NCI-H526 treated with DMSO at 0.1 percent for 48 hours (cell line): Measurements from ENCODE around the gene TRAPPC12.
A peak's percentile ranks its signal among the peaks of the same experiment; 100 is the strongest.
"Not testable (repeated sequence)": the region's sequence is repeated elsewhere in the genome, so short reads cannot be mapped to it uniquely, and the experiment has no call there.

Source experiments
- DNase-seq: peaks from one replicate; lab custom pipeline; 2025; lab: John Stamatoyannopoulos, UW

The TRAPPC12 gene

DNA sequence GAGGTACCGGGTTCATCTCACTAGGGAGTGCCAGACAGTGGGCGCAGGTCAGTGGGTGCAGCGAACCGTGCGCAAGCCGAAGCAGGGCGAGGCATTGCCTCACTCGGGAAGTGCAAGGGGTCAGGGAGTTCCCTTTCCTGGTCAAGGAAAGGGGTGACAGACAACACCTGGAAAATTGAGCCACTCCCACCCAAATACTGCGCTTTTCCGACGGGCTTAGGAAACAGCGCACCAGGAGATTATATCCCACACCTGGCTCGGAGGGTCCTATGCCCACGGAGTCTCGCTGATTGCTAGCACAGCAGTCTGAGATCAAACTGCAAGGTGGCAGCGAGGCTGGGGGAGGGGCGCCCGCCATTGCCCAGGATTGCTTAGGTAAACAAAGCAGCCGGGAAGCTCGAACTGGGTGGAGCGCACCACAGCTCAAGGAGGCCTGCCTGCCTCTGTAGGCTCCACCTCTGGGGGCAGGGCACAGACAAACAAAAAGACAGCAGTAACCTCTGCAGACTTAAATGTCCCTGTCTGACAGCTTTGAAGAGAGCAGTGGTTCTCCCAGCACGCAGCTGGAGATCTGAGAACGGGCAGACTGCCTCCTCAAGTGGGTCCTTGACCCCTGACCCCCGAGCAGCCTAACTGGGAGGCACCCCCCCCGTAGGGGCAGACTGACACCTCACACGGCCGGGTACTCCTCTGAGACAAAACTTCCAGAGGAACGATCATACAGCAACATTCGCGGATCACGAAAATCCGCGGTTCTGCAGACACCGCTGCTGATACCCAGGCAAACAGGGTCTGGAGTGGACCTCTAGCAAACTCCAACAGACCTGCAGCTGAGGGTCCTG lies 9.9 kb upstream of the TRAPPC12 start:
- not testable (repeated sequence) for DNase-seq

DNA sequence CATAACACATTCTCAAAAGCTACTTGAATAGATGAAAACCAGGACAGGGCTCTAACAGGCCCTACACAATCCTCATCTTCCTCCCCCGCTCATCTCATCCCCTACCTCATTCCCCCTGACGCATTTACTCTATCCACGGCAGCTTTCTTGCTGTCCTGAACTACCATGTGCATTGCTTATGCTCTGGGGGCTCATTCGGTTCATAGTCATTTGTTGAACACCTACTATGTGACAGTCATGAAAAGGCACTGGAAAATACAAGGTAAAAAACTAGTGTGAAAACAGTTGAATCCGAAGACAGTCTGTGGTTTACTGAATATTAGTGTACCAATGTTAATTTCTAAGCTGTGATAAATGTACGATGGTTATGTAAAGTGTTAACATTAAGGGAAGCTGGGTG lies 2.7 kb upstream of the TRAPPC12 start:
- DNase-seq: no peak

DNA sequence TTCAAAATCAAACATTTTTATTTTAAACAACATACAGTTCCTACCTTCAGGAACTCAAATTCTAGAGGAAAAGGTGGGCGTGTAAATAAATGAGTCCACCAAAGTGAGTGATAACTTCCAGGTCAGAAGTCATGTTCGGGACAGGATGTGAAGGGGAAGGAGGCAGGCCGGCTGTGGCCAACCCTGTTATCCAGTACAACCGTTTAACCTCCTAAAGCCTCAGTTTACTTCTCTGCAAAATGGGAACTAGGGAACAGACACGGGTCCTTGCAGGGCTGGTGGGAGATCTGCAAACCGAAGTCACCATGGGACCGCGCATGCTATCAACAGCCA lies 2.2 kb upstream of the TRAPPC12 start:
- no peak for DNase-seq

GRCh38 chr2:3377612-3378432 lies 1.7 kb upstream of the TRAPPC12 start, which contains the start of gene EIPR1:
Gene EIPR1 (minus strand): TSS chr2:3377818. CDS start chr2:3377689, 129 bp downstream.
- DNase-seq: peak; percentile 92

- DNase-seq: no peak
These were observed 201 bp upstream of the TRAPPC12 start for GRCh38 chr2:3379339-3379646.

DNA sequence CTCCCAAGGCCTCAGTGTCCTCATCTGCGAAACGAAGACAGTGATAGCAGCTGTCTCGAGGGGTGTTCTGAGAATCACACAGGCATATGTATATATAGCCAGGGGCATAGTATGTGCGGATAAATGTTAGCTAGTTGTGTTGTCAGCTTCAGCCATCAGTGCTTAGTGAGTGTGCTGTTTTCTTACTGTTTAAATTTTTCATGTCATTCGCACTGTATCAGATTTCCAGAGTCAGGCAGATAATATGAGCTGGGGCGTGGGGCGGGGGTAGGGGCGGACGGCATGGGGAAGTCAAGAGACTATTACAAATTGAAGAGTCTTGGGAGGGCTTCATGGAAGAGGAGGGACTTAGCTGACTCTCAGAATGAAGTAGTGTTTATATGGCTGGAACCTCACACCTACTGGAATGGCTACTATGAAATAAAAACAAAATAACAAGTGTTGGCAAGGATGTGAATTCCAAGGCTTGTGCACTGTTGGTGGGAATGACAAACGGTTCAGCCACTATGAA lies 7.0 kb downstream of the TRAPPC12 start:
- DNase-seq: no peak

DNA sequence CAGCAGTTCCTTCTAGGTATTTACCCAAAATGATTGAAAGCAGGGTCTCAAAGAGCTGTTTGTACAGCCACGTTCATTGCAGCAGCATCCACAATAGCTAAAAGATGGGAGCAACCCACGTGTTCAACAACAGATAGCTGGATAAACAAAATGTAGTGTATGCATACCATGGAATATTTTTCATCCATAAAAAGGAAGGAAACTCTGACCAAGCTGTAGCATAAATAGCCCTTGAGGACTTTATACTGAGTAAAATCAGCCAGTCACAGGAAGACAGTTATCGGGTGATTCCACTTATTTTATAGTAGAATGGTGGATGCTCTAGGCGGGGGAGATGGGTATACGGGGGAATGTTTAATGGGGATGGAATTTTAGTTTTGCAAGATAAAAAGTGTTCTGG lies 7.5 kb downstream of the TRAPPC12 start:
- no peak for DNase-seq

GRCh38 chr2:3387644-3388411 lies 8.3 kb downstream of the TRAPPC12 start:
- DNase-seq: no peak

DNA sequence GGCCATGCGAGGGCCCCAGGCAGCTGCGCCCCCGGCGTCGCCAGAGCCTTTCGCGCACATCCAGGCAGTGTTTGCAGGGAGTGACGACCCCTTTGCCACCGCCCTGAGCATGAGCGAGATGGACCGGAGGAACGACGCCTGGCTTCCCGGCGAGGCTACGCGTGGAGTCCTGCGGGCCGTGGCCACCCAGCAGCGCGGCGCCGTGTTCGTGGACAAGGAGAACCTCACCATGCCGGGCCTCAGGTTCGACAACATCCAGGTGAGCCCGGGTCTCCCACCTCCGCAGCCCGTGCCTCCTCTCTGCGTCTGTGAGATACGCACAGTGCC lies 8.9 kb downstream of the TRAPPC12 start:
- no peak for DNase-seq

DNA sequence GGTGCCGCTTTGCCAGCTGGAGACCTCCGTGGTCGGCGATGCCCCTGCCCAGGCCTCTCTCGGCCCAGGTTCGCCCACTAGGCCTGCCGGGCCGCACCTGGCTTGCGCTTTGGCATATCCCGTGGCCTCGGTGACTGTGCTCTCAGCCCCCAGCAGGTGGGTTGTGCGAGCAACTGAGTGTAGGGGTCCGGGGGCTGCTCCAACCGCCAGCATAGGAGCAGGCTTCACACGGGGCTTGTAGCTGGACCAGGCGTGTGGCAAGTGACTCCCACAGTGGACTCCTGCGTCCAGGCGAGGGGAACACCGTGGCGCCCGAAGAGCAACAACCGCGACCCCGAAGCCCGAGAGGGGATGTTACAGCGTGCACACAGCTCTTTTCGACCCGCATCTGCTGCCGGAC lies 9.7 kb downstream of the TRAPPC12 start:
- DNase-seq: no peak

DNA sequence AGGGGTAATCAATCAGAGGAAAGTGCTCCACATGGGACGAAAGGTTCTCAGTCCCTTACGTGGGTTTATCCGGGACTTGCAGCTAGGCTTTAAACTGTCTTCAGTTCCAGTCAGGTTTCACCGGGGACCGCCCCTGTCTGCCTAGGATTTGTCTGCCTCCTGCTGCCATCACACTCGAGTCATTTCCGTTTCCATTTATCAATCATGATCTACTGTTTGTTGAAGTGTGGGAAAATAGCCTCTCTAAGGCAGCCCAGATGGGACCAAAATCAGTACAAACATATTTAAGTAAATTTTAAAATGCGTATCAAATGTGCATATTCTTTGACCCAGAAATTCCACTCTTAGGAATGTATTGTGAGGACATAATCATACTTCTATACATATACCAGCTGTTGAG lies 10.5 kb downstream of the TRAPPC12 start:
- DNase-seq: no peak

GRCh38 chr2:3392216-3392615 lies 12.7 kb downstream of the TRAPPC12 start:
- DNase-seq: no peak

- no peak for DNase-seq
These were observed 17.5 kb downstream of the TRAPPC12 start for GRCh38 chr2:3396920-3397559.

GRCh38 chr2:3398857-3399256 lies 19.4 kb downstream of the TRAPPC12 start:
- DNase-seq: no peak

DNA sequence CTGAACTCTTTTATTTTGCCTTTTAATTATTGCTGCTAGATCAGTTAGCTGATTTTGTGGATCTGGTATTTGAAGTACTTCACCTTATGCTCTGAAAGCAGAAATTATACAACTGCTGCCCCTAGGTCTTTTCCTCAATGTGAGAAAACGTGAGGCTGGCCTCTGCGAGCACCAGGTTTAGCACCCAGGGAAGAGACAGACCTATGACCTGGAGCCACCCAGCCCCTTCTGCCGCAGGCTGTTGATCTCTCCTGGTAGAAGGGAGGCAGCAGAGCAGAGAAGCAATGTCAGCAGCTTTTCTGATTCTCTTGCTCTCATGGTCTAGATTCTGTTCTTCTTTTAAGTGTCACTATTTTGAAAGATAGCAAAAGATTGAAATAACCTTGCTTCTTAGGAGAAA lies 19.9 kb downstream of the TRAPPC12 start:
- no peak for DNase-seq

- no peak for DNase-seq
These were observed 20.3 kb downstream of the TRAPPC12 start for GRCh38 chr2:3399829-3400228.

DNA sequence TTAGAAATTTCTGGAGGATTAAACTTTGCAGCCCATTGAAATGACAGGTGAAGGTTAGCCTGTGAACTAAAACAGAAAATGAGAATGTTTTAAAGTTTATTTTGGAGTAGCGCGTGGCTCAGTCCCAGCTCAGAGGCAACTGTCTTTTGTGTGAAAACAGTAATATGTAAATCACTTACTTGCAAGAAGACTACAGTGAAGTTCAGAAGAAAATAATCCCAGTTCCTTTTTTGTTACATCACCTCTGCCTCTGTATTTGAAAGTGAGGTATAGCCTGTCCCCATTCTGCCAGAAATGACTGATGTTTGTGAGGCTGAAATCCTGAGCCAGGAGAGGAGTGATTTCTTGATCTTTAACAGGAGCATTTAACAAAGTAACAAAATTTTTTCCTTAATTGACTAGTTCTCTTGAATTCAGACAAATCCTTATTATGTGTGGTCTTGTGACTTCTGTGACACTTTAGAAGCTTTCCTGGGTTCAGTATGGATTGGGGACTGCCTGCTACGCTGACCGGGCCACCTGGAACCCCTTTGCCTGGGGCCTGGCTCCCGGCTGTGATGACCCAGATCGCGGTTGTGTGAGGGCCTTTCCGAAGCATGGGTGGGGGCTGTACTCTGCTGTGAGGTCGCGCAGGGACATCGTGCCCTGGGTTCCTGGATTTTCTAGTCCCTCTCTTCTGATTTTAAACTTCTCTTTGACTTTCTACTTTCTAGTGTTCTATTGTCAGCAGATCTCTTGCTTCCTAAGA lies 24.3 kb downstream of the TRAPPC12 start:
- DNase-seq: no peak

GRCh38 chr2:3404349-3404894 lies 24.9 kb downstream of the TRAPPC12 start:
- no peak for DNase-seq

DNA sequence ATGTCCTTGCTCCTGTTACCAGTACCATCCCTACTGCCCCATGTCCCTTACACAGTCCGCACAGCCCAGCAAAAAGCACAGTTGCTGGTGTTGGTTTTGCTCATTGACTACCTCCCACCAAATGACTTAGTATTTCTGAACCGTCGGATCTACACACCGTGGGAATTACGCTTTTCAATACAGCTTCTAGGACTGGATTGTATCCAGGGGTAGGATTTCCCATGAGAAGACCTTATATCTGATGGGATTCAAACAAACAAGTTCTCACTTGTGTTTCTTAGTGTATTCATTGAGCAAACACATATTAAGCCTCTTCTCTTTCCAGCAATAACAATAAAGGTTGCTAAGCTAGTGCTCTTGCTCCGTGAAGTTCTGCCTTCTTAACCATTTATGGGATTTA lies 25.8 kb downstream of the TRAPPC12 start:
- no peak for DNase-seq

- DNase-seq: no peak
These were observed 26.4 kb downstream of the TRAPPC12 start for GRCh38 chr2:3405876-3406275.

DNA sequence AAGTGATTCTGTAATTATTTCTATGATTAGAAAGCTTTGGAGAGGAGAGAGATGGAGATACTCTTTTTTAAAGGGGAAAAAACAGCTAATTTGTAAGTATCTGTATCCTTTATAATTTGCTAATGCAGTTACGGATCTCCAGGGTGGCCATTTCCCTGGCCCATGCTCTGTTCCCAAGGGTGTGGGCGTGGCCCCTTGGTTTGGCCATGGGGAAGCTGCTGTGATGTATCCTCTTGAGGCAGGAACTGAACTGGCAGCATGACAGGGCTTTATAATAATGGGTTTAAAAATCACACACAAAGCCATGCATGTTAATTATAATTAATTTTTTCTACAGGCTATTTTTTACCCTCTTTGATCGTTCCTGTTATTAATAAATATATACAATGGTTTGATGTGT lies 27.0 kb downstream of the TRAPPC12 start:
- DNase-seq: no peak
